Stimulated activated CD8-positive, alpha-beta memory T cell treated with anti-CD3 and anti-CD28 coated beads, Interleukin-2, amount 100 ng/mL, for 1 hour (primary cell): ENCODE data around the gene GIMAP8.
"Not testable (repeated sequence)": the region's sequence is repeated elsewhere in the genome, so short reads cannot be mapped to it uniquely, and the experiment has no call there.

Source experiments
- DNase-seq, 2 donors: peaks; one replicate each; pipeline ENCODE4 v3.0.0-alpha.2; 2020; ENCODE audit warnings: low read depth in 2 of 2

Gene GIMAP8

DNA sequence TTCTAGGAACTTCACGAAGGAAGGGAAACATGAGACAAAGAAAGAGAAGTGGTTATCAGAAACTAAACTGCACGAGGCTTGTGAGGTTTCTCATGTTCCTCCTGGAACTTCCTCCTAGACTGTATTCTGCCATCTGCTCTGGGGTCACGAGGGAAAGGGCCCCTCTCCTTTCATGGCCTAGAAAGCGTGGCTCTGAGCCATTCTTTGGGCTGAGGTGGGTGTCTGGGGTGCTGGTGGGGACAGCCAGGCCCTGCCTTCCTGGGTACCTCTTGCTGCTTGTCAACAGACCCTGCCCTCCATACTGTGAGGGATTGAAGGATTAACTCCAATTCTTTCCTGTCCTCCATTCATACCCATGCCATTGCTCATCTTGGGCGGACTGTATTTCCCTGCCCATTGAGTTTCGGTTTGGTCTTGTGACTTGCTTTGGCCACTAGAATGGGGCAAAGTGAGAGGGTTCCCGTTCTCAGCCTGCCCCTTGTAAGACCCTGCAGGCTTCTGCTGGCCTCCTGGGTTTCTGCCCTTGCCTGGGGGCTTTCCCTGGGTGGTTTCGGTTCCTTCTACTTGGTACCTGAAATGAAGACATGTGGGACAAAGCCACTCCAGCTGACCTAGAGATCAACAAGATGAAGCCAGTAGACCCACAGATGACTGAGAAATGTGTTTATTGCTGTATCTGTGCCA is 14.9 kb upstream of the GIMAP8 start:
- DNase-seq, result no peak

DNA sequence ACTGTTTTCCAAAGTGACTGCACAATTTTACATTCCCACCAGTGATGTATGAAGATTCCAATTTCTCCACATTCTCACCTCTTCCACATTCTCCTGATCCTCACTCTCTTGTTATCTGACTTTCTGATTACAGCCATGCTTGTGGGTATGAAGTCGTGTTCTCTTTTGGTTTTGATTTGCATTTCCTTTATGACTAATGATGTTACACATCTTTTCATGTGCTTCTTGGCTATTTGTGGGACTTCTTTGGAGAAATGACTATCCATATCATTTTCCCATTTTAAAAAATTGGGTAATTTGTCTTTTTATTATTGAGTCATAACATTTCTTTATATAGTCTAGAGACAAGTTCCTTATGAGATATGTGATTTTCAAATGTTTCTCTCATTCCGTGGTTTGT is 10.5 kb upstream of the GIMAP8 start:
- no peak for DNase-seq

DNA sequence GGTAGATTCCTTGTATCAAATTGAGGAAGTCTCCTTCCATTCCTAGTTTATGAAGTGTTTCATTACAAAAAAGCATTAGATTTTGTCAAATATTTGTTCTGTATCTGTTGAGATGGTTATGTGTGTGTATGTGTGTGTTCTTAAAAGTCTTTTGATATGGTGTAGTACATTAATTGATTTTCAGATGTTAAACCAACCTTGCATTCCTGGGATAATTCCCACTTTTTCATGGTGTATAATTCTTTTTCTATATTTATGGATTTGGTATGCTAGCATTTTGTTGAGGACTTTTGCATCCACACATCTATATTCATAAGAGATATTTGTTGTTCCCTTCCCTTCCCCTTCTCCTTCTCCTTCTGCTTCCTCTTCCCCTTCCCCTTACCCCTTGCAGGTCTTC is 8.9 kb upstream of the GIMAP8 start:
- no peak for DNase-seq

DNA sequence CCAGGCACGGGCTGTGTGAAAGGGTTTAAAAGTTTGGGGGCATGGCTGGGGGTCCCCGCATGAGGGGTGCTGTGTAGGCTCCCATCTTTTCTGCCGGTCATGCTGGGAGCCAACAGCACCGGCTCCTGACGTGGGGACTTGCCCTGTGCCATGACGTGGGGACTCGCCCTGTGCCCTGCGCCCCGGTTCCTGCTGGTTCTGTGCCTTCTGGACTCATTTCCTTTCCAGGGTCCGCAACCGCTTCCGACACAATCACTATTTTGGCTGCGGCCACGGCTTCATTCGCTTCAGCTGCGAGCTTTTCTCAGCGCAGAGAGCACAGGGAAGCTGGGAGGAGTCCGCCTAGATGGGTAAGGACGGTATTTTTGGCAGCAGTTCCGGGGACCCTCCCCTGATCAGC is 7.6 kb upstream of the GIMAP8 start:
- no peak for DNase-seq

DNA sequence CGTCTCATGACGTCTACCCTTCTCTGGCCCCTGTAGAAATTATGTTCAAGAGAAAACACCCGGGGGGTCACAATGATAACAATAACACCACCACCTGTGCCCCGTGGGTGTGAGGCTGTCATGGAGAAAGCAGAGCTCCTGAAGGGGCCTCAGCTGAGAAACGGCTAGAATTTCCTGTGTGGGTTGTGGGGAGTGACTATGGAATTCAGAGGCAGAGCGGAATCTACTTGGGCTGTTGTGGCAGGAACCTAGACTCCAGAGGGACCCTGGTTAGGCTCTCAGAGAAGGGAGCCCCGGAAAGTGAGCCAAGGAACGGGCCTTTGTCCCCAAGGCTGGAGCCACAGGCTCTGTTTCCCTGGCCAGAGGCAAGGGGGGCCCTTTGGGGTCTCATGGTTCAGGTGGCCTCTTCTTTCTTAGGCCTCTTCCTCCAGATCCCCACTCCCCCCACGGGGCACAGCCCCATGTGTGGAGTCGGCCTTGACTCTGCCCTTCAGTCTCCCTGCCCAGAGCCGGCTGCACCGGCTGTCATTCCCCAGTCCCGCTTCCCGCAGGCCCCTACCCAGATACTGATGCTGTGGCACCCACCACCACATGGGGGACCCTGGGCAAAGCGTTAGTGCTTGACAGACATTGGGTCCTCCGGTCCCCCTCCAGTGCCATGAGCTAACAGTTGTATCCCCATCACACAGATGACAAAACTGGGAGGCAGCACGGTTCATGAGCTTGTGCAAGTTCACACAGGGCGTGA is 6.5 kb upstream of the GIMAP8 start:
- DNase-seq, result no peak

DNA sequence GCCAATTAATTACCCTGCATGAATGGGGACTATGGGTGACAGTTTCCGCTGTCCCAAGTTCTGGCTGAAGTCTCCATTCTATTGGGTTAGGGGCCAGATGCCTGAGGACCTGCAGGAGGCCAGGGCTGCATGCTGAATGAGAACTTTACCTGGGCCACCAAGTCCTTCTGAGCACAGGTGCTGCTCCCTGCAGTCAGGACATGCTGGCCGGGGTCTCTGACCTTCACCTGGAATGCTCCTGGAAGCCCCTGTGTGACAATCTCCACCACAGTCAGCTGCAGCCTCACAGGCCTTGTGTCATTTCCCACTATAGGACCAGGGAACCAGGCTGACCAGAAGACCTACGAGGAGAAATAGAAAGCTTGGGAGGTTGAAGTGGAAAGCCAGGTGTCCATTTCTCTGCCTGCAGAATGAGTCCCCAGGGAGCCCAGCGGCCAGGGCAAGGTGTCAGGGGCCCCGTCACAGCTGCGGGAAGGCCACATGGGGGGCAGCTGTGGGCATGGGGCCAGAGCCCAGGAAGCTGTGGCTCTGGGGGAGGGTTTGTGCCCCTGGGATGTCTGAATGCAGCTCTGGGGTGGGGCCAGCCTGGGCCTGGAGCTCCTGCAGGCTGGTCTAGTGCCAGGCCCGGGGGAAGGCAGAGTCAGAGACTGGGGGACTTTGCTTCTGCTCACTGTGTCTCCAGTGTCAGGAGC is 5.6 kb upstream of the GIMAP8 start:
- no peak for DNase-seq

DNA sequence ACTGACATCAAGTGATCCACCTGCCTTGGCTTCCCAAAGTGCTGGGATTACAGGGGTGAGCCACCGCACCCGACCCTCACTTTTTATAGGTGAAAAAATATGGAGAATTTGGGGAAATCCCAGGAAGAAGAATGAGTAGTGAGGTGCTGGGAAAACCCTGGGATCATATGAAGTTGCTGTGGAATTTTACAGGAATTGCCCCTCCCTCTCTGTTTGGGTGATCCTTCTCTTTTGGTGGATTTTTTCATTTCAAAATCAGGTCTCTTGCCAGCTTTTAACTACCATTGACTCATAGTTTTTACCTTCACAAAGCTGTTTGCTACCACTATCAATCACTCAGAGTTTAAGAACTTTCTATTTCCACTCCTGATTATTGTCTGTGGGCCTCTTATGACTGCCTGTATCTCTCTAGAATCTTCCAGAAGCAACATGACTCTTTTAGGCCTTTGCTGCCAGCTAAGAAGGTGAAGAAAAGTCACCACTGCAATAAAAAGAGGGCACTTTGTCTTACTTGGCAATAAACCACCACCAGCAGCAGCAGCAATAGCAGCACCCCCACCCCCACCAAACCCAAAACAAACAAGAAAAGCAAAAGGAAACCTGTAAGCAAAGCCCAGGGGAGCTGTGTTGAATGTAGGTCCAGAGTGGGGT is 4.0 kb upstream of the GIMAP8 start:
- DNase-seq, result no peak

DNA sequence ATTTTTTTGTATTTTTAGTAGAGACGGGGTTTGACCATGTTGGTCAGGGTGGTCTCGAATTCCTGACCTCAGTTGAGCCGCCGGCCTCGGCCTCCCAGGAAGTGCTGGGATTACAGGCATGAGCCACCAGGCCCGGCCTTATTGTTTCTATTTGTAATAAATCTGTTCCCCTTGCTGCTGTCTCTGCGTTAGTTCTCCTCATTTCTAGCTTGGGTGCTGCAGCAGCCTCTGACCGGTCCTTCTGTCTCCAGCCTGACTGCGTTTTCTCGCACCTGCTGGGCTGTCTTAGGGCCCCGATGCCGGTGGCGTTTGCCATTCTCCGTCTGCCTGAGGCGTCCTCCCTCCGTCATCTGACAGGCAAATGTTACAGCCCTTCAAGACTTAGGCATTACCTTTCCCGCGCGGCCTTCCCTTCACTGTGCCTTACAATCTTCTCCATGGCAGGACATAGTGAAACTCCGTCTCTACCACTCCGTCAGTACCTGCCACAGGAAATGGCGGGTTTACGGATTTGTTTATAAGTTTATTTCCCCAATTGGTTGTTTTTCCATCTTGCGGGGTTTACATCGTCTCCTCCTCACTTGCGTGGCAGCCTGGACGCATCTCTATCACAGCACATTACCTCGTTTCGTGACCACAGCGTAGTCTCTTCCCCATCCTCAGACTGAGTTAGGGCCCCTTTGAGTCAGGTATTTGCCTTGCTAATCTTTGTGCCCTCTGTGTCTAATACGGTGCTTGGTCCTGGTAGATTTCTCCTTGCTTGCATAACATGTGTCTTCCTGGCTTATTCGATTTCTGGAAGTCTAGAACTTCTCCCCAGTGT is 2.3 kb upstream of the GIMAP8 start:
- no peak for DNase-seq

DNA sequence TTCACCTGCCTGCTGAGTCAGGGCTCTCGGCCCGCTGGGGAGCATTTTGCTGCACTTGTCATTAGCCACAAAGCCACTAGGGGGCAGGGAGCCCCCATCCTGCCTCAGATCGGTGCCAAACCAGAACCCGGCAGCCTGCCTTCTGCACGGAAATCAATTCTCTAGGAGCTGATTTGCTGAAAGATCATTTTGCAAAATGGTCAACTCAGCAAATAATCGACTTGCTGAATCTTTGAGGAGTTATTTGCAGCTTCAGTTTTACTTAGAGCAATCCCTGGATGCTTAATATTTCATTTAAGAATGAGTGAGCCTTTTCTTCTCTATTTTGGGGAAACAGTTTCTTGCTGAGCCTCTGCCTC is 1.7 kb upstream of the GIMAP8 start:
- DNase-seq, result peak; percentile 77 to 79

DNA sequence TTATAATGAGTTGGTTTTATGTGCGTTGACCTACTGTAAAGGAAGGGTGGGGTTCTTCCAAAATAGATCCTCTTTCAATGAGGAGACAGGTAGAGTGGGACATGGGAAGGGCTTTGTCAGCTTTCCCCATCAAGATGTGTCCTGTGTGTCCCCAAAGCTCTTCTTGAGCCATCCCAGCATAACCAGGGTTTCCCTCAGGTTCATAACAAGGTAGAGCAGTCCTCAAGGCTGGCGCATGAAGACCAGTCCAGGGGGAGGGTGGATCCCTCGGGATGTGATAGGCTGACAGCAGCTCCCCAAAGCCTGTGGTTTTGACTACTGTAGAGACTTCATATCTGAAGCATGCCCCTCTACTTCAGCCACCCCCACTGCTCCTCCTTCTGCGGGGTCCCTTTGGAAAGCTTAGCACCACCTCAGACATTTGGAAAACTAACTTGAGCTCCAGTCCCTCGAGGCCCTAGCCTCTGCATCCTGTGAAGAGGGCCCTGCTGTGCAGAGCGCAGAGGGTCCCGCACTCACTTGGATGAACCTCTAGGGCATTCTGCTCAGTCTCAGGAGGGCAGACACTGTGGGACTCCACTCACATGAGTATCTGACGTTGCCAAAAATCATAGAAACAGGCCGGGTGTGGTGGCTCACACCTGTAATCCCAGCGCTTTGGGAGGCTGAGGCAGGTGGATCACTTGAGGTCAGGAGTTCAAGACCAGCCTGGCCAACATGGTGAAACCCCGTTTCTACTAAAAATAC is 1.1 kb upstream of the GIMAP8 start:
- DNase-seq, result no peak

DNA sequence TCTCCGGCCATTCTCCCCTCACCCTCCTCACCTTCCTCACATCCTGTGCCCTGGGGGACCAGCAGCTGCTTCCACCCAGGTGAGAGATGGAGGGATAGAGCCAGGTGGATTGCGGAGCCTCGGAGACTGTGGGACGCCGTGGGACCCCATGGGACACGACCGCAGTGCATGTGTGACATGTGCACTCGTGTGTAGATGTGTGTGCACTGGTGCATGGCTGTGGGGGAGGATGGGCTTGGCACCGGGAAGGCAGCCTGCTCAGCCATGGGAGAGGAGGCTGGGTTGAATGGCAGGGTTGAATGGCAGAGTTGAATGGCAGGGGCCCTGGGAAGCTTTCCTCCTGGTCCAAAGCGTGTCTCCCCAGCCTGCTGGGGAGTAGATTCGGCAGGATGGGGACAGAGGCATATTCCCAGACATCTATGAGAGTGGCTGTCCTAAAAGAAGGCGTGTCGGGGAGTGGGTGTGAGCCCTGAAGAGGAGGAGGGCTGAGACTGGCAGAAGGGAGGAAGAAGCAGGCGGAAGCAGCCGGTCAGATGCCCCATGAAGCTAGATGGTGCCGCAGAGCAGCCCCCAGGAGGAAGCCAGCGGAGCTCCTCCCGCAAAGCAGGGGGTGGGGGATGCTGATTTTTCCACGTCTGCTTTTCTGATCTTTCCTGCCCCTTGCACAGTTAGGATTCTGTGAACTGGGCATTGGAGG is 815 bp downstream of the GIMAP8 start:
- peak; percentile 40 to 47 for DNase-seq

DNA sequence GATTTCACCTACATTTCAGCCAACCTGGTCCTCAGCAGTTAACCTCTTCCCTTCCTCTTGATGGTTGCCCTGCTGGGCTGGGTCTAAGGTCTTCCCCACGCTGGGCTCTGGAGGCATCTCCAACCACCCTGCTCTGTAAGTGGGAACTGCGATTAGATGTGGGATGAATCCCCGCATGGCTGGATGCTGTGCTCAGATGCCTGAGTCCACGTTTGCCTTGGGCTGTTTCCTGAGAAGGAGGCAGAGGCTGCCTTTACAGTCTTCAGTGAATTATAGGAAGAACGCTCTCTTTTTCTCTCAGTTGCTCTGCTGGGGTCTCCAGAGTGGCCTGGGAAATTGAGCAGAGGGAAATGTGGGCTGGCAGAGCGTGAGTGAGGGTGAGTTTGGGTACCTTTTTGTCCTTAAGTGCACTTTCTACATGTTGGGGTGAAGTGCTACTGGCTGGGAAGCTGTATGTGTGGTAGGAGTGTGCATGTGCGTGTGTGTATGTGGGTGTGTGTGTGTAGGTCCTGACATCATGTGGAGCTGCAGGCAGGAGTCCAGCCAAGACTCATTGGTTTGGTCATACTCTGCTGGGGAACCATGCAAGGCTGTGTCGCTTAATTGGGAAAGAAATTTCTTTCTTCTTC is 1.5 kb downstream of the GIMAP8 start:
- no peak for DNase-seq

DNA sequence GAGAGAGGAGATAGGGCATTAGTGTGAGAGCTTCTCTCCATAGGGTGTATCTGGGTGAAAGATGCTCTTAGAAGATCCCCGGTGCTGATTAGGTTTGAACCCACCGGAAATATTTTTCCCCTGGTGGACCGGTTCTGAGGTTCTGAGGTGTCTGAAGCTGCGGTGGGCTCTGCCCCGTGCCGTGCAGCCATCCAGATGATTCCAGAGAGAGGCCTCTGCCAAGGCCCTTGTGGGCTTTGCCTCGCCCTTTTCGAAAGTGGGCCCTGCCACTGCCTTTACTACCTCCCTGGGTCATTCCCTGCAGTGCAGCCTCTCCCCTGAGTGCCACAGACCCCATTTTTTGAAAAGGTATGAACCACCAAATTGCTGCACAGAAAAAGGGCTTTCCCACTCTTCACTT is 2.8 kb downstream of the GIMAP8 start:
- DNase-seq, result no peak

DNA sequence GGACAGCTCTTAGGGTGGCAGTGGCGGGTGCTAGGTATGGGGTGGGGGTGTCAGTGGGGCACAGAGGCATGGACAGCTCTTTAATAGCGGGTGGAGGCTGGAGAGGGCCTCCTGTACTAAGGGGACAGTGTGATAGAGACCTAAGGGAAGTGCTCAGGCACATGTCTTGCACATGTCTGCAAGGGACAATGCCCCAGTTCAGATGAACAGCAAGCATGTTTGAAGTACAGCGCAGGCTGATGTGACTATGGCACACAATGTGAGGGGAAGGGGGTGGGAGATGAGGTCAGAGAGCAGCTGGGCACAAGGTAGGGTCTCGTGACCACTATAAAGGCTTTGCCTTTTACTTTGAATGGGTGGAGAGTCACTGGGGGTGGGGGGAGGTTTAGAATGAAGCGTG is 3.5 kb downstream of the GIMAP8 start:
- no peak for DNase-seq

DNA sequence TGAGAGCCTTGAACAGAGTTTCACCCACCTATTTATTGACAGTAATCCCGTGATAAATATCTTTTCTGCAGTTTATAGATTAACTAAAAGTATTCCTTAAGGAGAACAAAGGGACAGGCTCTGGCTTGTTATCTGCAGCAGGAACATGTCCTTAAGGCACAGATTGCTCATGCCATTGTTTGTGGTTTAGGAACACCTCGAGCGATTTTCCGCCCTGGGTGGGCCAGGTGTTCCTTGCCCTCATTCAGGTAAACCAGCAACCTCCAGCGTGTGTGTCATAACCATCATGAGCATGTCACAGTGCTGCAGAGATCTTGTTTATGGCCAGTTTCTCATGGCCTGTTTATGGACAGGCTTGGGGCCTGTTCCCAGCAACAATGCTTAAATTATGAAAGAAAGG is 6.6 kb downstream of the GIMAP8 start:
- not testable (repeated sequence) for DNase-seq

DNA sequence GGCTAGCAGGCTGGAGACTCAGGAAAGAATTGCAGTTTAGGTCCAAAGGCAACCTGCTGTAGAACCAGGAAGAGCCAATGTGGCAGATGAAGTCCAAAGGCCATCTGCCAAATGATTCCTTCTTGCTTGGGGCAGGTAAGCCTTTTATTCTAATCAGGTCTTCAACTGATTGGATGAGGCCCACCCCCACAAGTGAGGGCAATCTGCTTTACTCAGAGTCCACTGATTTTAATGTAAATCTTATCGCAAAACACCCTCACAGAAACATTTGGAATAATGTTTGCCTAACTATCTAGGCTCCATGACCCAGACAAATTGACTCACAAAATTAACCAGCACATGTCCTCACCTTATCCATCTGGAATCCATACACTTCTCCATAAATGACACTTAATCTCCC is 7.8 kb downstream of the GIMAP8 start:
- no peak for DNase-seq

DNA sequence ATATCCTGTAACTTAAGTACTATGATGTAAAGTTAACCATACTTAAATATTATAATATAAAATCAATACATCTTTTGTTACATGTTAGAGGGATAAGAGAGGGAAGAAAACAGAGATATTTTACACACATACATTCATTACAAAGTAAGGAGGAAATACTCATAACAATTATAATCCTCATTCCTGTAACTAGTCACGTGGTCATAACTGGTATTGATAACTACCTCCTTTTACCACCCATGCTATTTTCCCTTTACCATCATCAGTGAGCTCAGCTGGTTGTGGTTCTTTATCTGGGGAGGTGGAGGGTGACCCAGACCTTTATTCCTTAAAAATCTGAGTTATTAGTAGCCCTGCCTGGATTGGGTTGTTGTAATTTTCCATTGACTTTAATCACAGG is 8.3 kb downstream of the GIMAP8 start:
- no peak for DNase-seq

DNA sequence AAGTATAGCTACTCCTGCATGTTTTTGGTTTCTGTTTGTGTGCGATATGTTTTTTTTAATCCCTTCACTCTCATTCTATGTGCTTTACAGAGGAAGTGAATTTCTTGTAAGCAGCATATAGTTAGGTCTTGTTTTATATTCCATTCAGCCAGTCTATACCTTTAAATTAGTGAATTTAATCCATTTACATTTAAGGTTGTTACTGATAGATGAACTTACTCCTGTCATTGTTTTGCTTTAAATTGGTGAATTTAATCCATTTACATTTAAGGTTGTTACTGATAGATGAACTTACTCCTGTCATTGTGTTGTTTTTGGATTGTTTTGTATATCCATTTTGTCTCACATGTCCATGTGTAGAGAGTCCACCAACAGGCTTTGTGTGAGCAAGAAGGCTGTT is 11.1 kb downstream of the GIMAP8 start:
- DNase-seq, result no peak

DNA sequence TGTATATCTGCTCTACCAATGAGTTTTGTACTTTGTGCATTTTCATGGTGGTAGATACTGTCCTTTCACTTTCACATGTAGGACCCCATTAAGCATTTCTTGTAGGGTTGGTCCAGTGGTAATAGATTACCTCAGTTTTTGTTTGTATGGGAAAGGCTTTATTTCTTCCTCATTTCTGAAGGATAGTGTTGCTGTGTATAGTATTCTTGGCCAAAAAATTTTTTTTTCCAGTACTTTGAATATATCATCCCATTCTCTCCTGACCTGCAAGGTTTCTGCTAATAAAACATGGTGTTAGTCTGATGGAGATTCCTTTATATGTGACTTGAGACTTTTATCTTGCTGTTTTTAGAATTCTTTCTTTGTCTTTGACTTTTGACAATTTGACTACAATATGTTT is 12.0 kb downstream of the GIMAP8 start:
- DNase-seq, result no peak

DNA sequence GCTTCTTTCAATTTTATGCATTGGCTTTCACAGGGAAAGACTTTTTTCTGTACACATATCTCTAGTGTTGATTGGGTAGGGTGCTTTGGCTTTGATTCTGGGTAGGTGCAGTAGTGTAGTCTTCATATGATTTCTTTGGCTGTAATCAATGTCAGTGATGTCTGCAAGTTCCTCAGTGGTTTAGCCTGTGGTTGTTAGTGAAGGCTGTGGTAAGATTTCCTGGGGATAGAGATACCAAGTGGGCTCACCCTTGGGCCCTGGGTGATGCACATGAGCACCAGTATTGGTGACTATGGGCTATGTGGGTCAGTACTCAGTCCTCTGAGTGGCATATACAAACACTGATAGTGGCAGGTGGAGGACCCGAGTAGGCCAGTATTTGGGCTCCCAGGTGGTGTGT is 13.0 kb downstream of the GIMAP8 start:
- DNase-seq, result no peak
